Psoas muscle (tissue), 8 donors: Measurements from ENCODE around the gene CNNM3. TPM values are rescaled to one million over a fixed set of nuclear protein-coding genes. Genes with fewer than 3 reads are reported as not detected.

Source experiments
- ATAC-seq, 4 donors: fragments of 200-7000 bp; cut with Tn5 transposase; one replicate each; pipeline ENCODE4 v1.9.1; 2020; ENCODE audit warnings: moderate library complexity in 3 of 4, mild to moderate bottlenecking in 2 of 4
- DNase-seq, 2 donors: peaks; one replicate each; pipeline ENCODE4 v3.0.0-alpha.2; 2020
- H3K27ac ChIP-seq: fragments of 200-600 bp; one replicate; pipeline ENCODE4 v1.8.0; 2022
- H3K27me3 ChIP-seq, 3 donors: fragments of 200-600 bp in 1 of 3; one replicate each; pipeline versions ENCODE4 v1.6.1 to v1.8.0; 2013 to 2022; ENCODE audit warnings: low read length in 2 of 3, mild to moderate bottlenecking in 2 of 3, moderate library complexity in 1 of 3; ENCODE audit not compliant: insufficient read depth in 3 of 3
- H3K36me3 ChIP-seq, 2 donors: fragments of 200-600 bp in 1 of 2; one replicate each; pipeline versions ENCODE4 v1.6.1 to v1.8.0; 2013 to 2022; ENCODE audit warnings: low read depth in 1 of 2, mild to moderate bottlenecking in 1 of 2, moderate library complexity in 1 of 2; ENCODE audit not compliant: insufficient read depth in 1 of 2
- H3K4me1 ChIP-seq: fragments of 200-600 bp; one replicate; pipeline ENCODE4 v1.8.0; 2022
- H3K4me3 ChIP-seq: fragments of 200-600 bp; one replicate; pipeline ENCODE4 v1.8.0; 2022; ENCODE audit warnings: mild to moderate bottlenecking
- H3K9me3 ChIP-seq: fragments of 200-600 bp; one replicate; pipeline ENCODE4 v1.8.0; 2022
- CTCF ChIP-seq: fragments of 200-600 bp; IDR thresholded peaks from one replicate; pipeline ENCODE4 v1.8.0; 2022; ENCODE audit warnings: antibody characterized with exemption
- WGBS, 3 donors: extraction: QIAGEN DNeasy Blood & Tissue Kit; methylation state at CpG; one replicate each; pipeline versions ENCODE4 v1.1.6 to v1.1.7; 2013; 5-methylcytosine and 5-hydroxymethylcytosine counted together
- intact Hi-C, 2 donors: fragments of 100-400 bp; cut with DNase I; formaldehyde crosslinking; loops; one replicate each; pipeline versions ENCODE4 v1.11.0 to v1.14.2; 2022
- polyA plus RNA-seq, 3 donors: library from polyadenylated mRNA; stranded (reverse); fragments of 200-250 nt; gene quantifications; one replicate each; pipeline ENCODE4 v1.2.3, GENCODE V29; 2013
- total RNA-seq, 4 donors: library from RNA; stranded (reverse); fragmentation: NEBNext Ultra II Directional in 2 of 4; extraction: Animal tissue kit (Norgen Biotek cat#: 25700) in 2 of 4; gene quantifications; one replicate each; pipeline versions ENCODE4 v1.2.1 to v1.2.4, GENCODE V29; 2021 to 2023
- donor health status: healthy with polysubstance abuse.
- donor health status: DM: no; HTN: no; CAD: no; lungs with moderate emphysema.
- donor health status: Bipolar disorder and iron deficiency.
- donor health status: healthy.
- donor health status: DM: yes; HTN: yes; CAD: no.
- donor health status: DM: no; HTN: no; CAD: no.
- donor health status: DM: no; HTN: no; CAD: no.
- donor health status: DM: yes; HTN: yes; CAD: no.

Gene CNNM3
- total and polyA plus RNA-seq, 7 donors: 4.2 to 12.6 (median 7.7) TPM

DNA sequence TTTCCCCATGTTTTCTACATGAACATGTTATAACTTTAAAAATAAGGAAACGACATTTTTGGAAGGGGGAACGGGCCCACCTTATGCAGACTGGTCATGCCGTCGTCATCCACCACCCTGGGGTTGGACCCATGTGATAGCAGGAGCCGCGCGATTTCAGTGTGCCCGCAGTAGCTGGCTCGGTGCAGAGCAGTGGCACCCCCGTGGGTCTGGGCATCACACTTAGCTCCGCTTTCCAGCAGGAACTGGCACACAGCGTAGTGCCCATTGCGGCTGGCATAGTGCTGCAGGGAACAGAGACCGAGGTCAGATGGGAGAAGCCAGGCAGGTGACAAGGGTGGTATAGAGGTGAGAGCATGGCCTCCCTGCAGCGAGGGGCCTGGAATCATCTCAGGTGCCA, 37.3 kb downstream of the CNNM3 start:
- Histone ChIP-seq H3K9me3 (no peaks in the 10 kb centered on the region), H3K27me3 (no peaks in the 10 kb centered on the region), H3K27ac (no peak overlapping the region), H3K36me3 (peaks cover 3 to 61% of the 10 kb centered on the region in 2 donors), H3K4me1 (peaks cover 8% of the 10 kb centered on the region), H3K4me3 (no peak overlapping the region)
- peak in 1 of 2 donors; percentile 36 for DNase-seq
- WGBS, 3 donors: 86 to 92% (median 86%) methylated on average over 15 of the region's 15 CpGs
- ATAC-seq: no peak
- intact Hi-C loops: no loop called here
- no peak for TF ChIP-seq CTCF

DNA sequence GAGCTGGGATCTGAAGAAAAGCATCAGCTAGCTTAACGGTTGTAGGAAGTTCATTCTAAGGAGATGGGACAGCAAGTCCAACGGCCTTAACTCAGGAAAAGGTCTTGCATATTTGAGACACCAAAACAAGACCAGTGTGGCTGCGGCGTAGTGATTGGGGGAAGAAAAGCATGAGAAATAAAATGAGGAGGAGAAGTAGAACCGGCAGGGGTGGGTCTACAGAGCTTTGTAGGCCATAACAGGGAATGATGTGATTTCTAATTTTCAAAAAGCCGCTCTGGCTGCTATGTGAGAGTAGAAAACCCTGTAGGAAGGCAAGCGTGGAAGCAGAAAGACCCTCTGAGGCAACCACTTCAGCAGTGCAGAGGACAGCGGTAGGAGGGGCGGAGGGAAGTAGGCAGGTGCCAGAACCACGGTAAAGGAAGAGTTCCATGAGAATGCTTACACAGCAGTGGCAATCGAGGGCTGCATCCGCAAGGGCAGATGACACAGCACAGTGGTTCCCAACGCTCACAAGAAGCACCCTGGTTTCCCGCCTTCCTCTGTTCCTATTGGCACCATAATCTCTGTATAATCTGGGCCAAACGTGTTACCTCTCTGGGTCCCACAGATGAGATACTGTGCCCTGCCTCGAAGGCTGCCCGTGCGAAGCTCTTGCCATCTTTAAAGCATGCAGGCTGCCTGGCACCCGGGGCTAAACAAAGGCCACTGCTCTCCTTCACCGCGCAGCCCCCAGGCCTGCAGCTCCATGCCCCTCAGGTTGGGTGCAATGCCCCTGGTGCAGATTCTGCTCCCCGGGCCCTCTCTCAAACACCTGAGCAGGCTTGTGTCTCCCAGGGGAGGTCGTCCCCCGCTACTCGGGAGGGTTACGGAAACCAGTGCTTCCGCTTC, 41.0 kb downstream of the CNNM3 start:
- TF ChIP-seq CTCF: no peak
- 14 to 18% (median 16%) methylated on average over 27 of the region's 27 CpGs for WGBS, 3 donors
- Histone ChIP-seq H3K27ac (peak overlapping the region; percentile 84), H3K4me3 (peak overlapping the region; percentile 88), H3K4me1 (peaks cover 17% of the 10 kb centered on the region), H3K36me3 (peaks cover 3 to 46% of the 10 kb centered on the region in 2 donors), H3K9me3 (no peaks in the 10 kb centered on the region), H3K27me3 (no peaks in the 10 kb centered on the region)
- DNase-seq: peak in 1 of 2 donors; percentile 43
- intact Hi-C loops: no loop called here
- peak in 2 of 4 donors; percentile 4 to 20 for ATAC-seq

GRCh38 chr2:96857667-96858372, 41.8 kb downstream of the CNNM3 start, which contains the start of gene ANKRD39:
TSS of gene ANKRD39 (minus strand) at chr2:96858016. CDS start at chr2:96857987, 29 bp downstream.
- TF ChIP-seq CTCF: peak; percentile 84
- Histone ChIP-seq H3K4me1 (peaks cover 17% of the 10 kb centered on the region), H3K36me3 (peaks cover 0 to 45% of the 10 kb centered on the region in 2 donors), H3K4me3 (peak within 1 kb of the TSS; percentile 88), H3K27ac (peak within 1 kb of the TSS; percentile 84), H3K27me3 (no peaks in the 10 kb centered on the region), H3K9me3 (no peaks in the 10 kb centered on the region)
- DNase-seq: peak; percentile 99
- ATAC-seq: peak; percentile 93 to 96 (median 96)
- WGBS, 3 donors: 0 to 1% (median 1%) methylated on average over 67 to 81 of the region's 81 CpGs
- intact Hi-C loops: loop anchor here (1.0 to 2.0 kb wide), 2 partner anchors 93 to 102 kb away; no protein-coding TSS in a partner anchor

DNA sequence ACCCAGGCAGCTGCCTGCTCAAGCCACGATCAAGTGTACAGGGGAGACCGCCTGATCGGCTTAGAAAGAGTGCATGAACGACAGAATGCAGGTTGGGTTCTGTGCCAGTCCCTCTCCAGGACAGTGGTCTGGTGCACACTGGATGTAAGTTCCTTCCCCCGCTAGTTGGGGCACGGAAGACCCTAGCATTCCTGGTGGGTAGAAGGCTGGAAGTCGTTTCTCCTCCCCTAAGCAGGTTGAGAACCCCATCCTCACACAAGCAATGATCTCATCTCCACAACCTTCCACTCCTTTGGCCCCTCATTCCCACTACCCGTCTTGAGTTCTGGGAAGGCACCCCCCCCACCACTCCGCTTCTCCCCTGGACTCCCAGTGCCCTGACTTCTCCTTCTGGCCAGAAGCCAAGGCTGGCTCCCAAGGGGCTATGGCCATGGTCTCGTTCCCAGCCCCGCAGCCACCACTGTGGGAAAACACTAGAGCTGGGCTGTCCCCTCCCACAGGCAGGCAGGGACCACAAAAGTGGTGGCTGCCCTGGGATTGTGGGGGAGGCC, 43.1 kb downstream of the CNNM3 start:
- ATAC-seq (no peak), DNase-seq (peak; percentile 69 to 77)
- Histone ChIP-seq H3K9me3 (no peaks in the 10 kb centered on the region), H3K36me3 (peaks cover 0 to 45% of the 10 kb centered on the region in 2 donors), H3K4me1 (peaks cover 17% of the 10 kb centered on the region), H3K4me3 (no peak overlapping the region), H3K27me3 (no peaks in the 10 kb centered on the region), H3K27ac (peak overlapping the region; percentile 84)
- TF ChIP-seq CTCF: no peak
- WGBS, 3 donors: 50 to 60% (median 51%) methylated on average over 11 of the region's 11 CpGs
- intact Hi-C loops: loop anchor here in 1 of 2 donors (2.0 kb wide), 1 partner anchor 92 kb away; no protein-coding TSS in a partner anchor
